GM19193 (cell line): ENCODE data around the gene RUBCNL.

Experiments
- POLR2A ChIP-seq: IDR thresholded peaks from 4 replicates; pipeline ENCODE4 v1.6.1; 2011; ENCODE audit not compliant: insufficient read depth, insufficient read length; ENCODE audit errors: extremely low read depth

Gene RUBCNL

GRCh38 chr13:46382224-46382623, 4.8 kb downstream of the RUBCNL start:
- no peak for TF ChIP-seq POLR2A

GRCh38 chr13:46380242-46380641, 6.8 kb downstream of the RUBCNL start:
- TF ChIP-seq POLR2A: no peak

GRCh38 chr13:46379611-46380010, 7.4 kb downstream of the RUBCNL start:
- TF ChIP-seq POLR2A: no peak

- peak; percentile 14 for TF ChIP-seq POLR2A
Measured at GRCh38 chr13:46378411-46378810, 8.6 kb downstream of the RUBCNL start.

GRCh38 chr13:46377554-46377953, 9.5 kb downstream of the RUBCNL start:
- no peak for TF ChIP-seq POLR2A

- no peak for TF ChIP-seq POLR2A
Measured at GRCh38 chr13:46374710-46375109, 12.3 kb downstream of the RUBCNL start.

- no peak for TF ChIP-seq POLR2A
Measured at GRCh38 chr13:46373623-46374022, 13.4 kb downstream of the RUBCNL start.

- peak; percentile 19 for TF ChIP-seq POLR2A
Measured at GRCh38 chr13:46372071-46372470, 15.0 kb downstream of the RUBCNL start.

GRCh38 chr13:46369506-46370277, 17.4 kb downstream of the RUBCNL start:
- no peak for TF ChIP-seq POLR2A

- TF ChIP-seq POLR2A: no peak
Measured at GRCh38 chr13:46367617-46368327, 19.3 kb downstream of the RUBCNL start.

GRCh38 chr13:46361276-46361934, 25.6 kb downstream of the RUBCNL start:
- TF ChIP-seq POLR2A: no peak

GRCh38 chr13:46360604-46361003, 26.4 kb downstream of the RUBCNL start:
- no peak for TF ChIP-seq POLR2A

GRCh38 chr13:46359714-46360113, 27.3 kb downstream of the RUBCNL start:
- TF ChIP-seq POLR2A: no peak

- TF ChIP-seq POLR2A: no peak
Measured at GRCh38 chr13:46355901-46356590, 31.0 kb downstream of the RUBCNL start.

- no peak for TF ChIP-seq POLR2A
Measured at GRCh38 chr13:46355088-46355468, 32.0 kb downstream of the RUBCNL start.

GRCh38 chr13:46354156-46355087, 32.6 kb downstream of the RUBCNL start:
- no peak for TF ChIP-seq POLR2A
